ENCODE results near the gene PLA2G3. TPM values are rescaled to one million over a fixed set of nuclear protein-coding genes. Genes with fewer than 3 reads are reported as not detected.

The PLA2G3 gene
- total and polyA plus RNA-seq, 2 donors (not counting 3 experiments of a cell fraction or from before 2014, with no cell fraction given), result 0.75 to 0.84 TPM

DNA sequence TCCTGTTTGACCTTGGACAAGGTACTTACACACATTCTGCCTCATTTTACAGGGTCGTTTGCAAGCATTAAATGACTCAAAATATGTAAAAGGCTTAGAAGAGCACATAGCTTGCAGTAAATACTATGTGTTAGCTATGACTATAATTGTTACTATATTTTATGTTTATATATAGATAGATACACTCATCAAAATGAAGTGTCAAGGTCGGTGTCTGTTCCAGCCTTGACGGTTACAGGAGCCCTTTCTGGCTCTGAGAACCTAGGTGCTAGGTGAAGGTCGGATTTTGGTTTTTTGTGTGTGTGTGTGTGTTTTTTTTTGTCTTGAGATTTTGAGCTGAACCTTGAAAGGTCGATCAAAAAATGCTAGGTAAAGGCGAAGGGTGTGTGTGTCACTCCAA lies 47.3 kb upstream of the PLA2G3 start:
- Histone ChIP-seq H2AFZ (ENCODE audit: low read depth, low read length) (no peak overlapping the region), H3K9me3 (replicated peaks; ENCODE audit: control insufficient read depth, insufficient read depth, low read length) (no peaks in the 10 kb centered on the region), H4K20me1 (replicated peaks; ENCODE audit: control insufficient read depth, extremely low read depth, insufficient read depth, low read length) (no peaks in the 10 kb centered on the region), H3K79me2 (ENCODE audit: control insufficient read depth, insufficient read depth, low read length) (peaks cover 2% of the 10 kb centered on the region), H3K9ac (replicated peaks; ENCODE audit: extremely low read depth, insufficient read depth, low read length) (no peak overlapping the region), H3K4me3 (replicated peaks in 1 of 3; ENCODE audit: insufficient read depth in 1 of 3, low read depth in 1 of 3, low read length in 3 of 3) (no peak overlapping the region), H3K9me1 (replicated peaks; ENCODE audit: control insufficient read depth, extremely low read depth, insufficient read depth, low read length) (no peaks in the 10 kb centered on the region), H3K36me3 (ENCODE audit: control insufficient read depth in 2 of 2, extremely low read depth in 1 of 2, insufficient read depth in 2 of 2, low read length in 2 of 2) (peaks cover 0 to 5% of the 10 kb centered on the region in 2 experiments), H3K4me2 (ENCODE audit: insufficient read depth, low read length) (no peak overlapping the region), H3K27me3 (ENCODE audit: control insufficient read depth in 2 of 2, insufficient read depth in 2 of 2, low read length in 2 of 2) (no peaks in the 10 kb centered on the region), H3K4me1 (ENCODE audit: control insufficient read depth, extremely low read depth, insufficient read depth, low read length) (no peaks in the 10 kb centered on the region), H3K27ac (ENCODE audit: insufficient read depth, low read depth, low read length) (no peak overlapping the region)
- intact Hi-C loops (cut with micrococcal nuclease) (no loop called here), dilution Hi-C loops (cut with MboI; ENCODE audit: extremely low pct_ligation_motif_present, low sequenced_read_pairs) (no loop called here)
- ChIA-PET CTCF (interaction anchor here (0.6 to 1.1 kb wide), 2 partner anchors 80 to 414 kb away, joined by 3 to 6 read pairs; partner anchors contain the start of gene SELENOM), POLR2A (no interaction called here)
- no TSS peak for BruUV-seq (replicated peaks)
- TF ChIP-seq GATA2 (IDR thresholded peaks at IDR 0.05; ENCODE audit: insufficient read depth, insufficient read length, low read depth, low read length), result no peak
- no peak for TF ChIP-seq POLR2A (IDR thresholded peaks at IDR 0.05; ENCODE audit: low read depth, low read length)
- TF ChIP-seq POLR2AphosphoS5 (IDR thresholded peaks at IDR 0.05; ENCODE audit: insufficient read depth, low read depth, low read length), result no peak
- no peak for TF ChIP-seq EZH2 (IDR thresholded peaks at IDR 0.05; ENCODE audit: borderline replicate concordance, low read depth, low read length, severe bottlenecking)
- no peak for TF ChIP-seq MYC (IDR thresholded peaks at IDR 0.05; ENCODE audit: low read depth, low read length)
- TF ChIP-seq, protein P1, sequence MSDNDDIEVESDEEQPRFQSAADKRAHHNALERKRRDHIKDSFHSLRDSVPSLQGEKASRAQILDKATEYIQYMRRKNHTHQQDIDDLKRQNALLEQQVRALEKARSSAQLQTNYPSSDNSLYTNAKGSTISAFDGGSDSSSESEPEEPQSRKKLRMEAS (IDR thresholded peaks at IDR 0.05; ENCODE audit: insufficient read depth, insufficient read length), result no peak
- no peak for TF ChIP-seq FOS (IDR thresholded peaks at IDR 0.05; ENCODE audit: borderline replicate concordance, insufficient read depth, low read length)
- TF ChIP-seq, protein P2, sequence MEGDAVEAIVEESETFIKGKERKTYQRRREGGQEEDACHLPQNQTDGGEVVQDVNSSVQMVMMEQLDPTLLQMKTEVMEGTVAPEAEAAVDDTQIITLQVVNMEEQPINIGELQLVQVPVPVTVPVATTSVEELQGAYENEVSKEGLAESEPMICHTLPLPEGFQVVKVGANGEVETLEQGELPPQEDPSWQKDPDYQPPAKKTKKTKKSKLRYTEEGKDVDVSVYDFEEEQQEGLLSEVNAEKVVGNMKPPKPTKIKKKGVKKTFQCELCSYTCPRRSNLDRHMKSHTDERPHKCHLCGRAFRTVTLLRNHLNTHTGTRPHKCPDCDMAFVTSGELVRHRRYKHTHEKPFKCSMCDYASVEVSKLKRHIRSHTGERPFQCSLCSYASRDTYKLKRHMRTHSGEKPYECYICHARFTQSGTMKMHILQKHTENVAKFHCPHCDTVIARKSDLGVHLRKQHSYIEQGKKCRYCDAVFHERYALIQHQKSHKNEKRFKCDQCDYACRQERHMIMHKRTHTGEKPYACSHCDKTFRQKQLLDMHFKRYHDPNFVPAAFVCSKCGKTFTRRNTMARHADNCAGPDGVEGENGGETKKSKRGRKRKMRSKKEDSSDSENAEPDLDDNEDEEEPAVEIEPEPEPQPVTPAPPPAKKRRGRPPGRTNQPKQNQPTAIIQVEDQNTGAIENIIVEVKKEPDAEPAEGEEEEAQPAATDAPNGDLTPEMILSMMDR (IDR thresholded peaks at IDR 0.05; ENCODE audit: extremely low read depth in 1 of 2, insufficient read depth in 1 of 2, low read depth in 1 of 2, low read length in 2 of 2), result no peak
- DNase-seq (ENCODE audit: low read depth, low spot score), result no peak
- FAIRE-seq, result no peak
